Measurements from ENCODE around the gene PLEKHG2. TPM values are rescaled to one million over a fixed set of nuclear protein-coding genes. Genes with fewer than 3 reads are reported as not detected.

Gene PLEKHG2
- total RNA-seq, 4 donors from 2014 or later, result 1.3 to 3.6 (median 3.3) TPM

GRCh38 chr19:39422020-39422419 is 9.6 kb downstream of the PLEKHG2 start:
- TF ChIP-seq POLR2A (IDR thresholded peaks at IDR 0.05), result no peak
- TF ChIP-seq CTCF (IDR thresholded peaks at IDR 0.05 in 4 of 5, conservative IDR thresholded peaks at IDR 0.05 in 1 of 5), result no peak
- H3K4me3 ChIP-seq, result no peak overlapping the region
- no peaks in the 10 kb centered on the region for H3K36me3 ChIP-seq
- no peaks in the 10 kb centered on the region for H3K9me3 ChIP-seq
- ATAC-seq (no peak), DNase-seq (no peak)
- in situ Hi-C loops (cut with MboI; ENCODE audit: low sequenced_read_pairs in 4 of 4) (no loop called here), intact Hi-C loops (cut with DNase I; ENCODE audit: low total_unique reads) (no loop called here)
- H3K27me3 ChIP-seq, result no peaks in the 10 kb centered on the region
- no peak overlapping the region for H3K27ac ChIP-seq
- no peaks in the 10 kb centered on the region for H3K4me1 ChIP-seq

DNA sequence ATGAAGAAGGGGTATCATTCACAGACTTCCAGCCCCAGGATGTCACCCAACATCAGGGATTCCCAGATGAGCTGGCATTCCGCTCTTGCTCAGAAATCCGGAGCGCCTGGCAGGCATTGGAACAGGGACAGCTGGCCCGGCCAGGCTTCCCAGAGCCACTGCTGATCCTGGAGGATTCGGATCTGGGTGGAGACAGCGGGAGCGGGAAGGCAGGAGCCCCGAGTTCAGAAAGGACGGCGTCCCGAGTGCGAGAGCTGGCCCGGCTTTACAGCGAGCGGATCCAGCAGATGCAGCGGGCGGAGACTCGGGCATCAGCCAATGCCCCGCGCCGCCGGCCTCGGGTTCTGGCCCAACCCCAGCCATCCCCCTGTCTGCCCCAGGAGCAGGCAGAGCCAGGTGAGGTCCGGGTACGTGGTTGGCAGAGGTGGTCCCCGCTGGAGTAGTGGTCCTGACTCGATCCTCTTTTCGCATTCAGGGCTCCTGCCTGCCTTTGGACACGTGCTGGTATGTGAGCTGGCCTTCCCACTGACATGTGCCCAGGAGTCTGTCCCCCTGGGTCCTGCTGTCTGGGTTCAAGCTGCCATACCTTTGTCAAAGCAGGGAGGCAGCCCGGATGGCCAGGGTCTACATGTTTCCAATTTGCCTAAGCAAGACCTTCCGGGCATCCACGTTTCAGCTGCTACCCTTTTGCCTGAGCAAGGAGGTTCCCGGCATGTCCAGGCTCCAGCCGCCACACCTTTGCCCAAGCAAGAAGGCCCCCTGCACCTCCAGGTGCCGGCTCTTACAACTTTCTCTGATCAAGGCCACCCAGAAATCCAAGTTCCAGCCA is 11.0 kb downstream of the PLEKHG2 start:
- intact Hi-C loops (cut with DNase I; ENCODE audit: low total_unique reads), result no loop called here

DNA sequence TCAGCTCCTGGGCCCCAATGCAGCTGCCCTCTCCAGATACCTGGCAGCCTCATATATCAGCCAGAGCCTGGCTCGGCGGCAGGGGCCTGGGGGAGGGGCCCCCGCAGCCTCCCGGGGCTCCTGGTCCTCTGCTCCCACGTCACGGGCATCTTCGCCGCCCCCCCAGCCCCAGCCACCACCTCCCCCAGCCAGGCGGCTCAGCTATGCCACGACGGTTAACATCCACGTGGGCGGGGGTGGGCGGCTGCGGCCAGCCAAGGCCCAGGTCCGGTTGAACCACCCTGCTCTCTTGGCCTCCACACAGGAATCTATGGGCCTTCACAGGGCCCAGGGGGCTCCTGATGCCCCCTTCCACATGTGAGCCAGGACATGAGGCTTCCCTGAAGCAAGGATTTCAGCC is 12.5 kb downstream of the PLEKHG2 start:
- H3K9me3 ChIP-seq, result no peaks in the 10 kb centered on the region
- no peak for TF ChIP-seq CTCF (IDR thresholded peaks at IDR 0.05 in 4 of 5, conservative IDR thresholded peaks at IDR 0.05 in 1 of 5)
- no peak for TF ChIP-seq POLR2A (IDR thresholded peaks at IDR 0.05)
- intact Hi-C loops (cut with DNase I; ENCODE audit: low total_unique reads) (no loop called here), in situ Hi-C loops (cut with MboI; ENCODE audit: low sequenced_read_pairs in 4 of 4) (loop anchor here in 2 of 4 donors (25.0 kb wide), 2 partner anchors 112 to 412 kb away; partner anchors contain the start of genes DYRK1B (in 2 of the 2), FBL (in 2 of the 2), EID2 (in 1 of the 2) and EID2B (in 1 of the 2))
- no peaks in the 10 kb centered on the region for H3K36me3 ChIP-seq
- H3K4me1 ChIP-seq, result peaks cover 2 to 11% of the 10 kb centered on the region in 2 donors
- ATAC-seq (no peak), DNase-seq (no peak)
- no peaks in the 10 kb centered on the region for H3K27me3 ChIP-seq
- no peak overlapping the region for H3K4me3 ChIP-seq
- H3K27ac ChIP-seq, result no peak overlapping the region

More for the DNA sequence above, 11.0 kb downstream of the PLEKHG2 start:
- Histone ChIP-seq H3K4me1 (peaks cover 1 to 4% of the 10 kb centered on the region in 2 donors), H3K27me3 (no peaks in the 10 kb centered on the region), H3K36me3 (no peaks in the 10 kb centered on the region), H3K4me3 (no peak overlapping the region), H3K27ac (no peak overlapping the region), H3K9me3 (no peaks in the 10 kb centered on the region)
- in situ Hi-C loops (cut with MboI; ENCODE audit: low sequenced_read_pairs in 4 of 4), result no loop called here
- ATAC-seq (no peak), DNase-seq (no peak)
- TF ChIP-seq POLR2A (IDR thresholded peaks at IDR 0.05), result no peak
- no peak for TF ChIP-seq CTCF (IDR thresholded peaks at IDR 0.05 in 4 of 5, conservative IDR thresholded peaks at IDR 0.05 in 1 of 5)

GRCh38 chr19:39425744-39426143 is 13.3 kb downstream of the PLEKHG2 start:
- no peaks in the 10 kb centered on the region for H3K9me3 ChIP-seq
- in situ Hi-C loops (cut with MboI; ENCODE audit: low sequenced_read_pairs in 4 of 4) (loop anchor here in 2 of 4 donors (25.0 kb wide), 2 partner anchors 112 to 412 kb away; partner anchors contain the start of genes DYRK1B (in 2 of the 2), FBL (in 2 of the 2), EID2 (in 1 of the 2) and EID2B (in 1 of the 2)), intact Hi-C loops (cut with DNase I; ENCODE audit: low total_unique reads) (no loop called here)
- no peak for ATAC-seq
- H3K4me1 ChIP-seq, result peaks cover 5 to 11% of the 10 kb centered on the region in 2 donors
- no peak overlapping the region for H3K27ac ChIP-seq
- H3K27me3 ChIP-seq, result no peaks in the 10 kb centered on the region
- no peaks in the 10 kb centered on the region for H3K36me3 ChIP-seq
- no peak for DNase-seq
- TF ChIP-seq POLR2A (IDR thresholded peaks at IDR 0.05), result no peak
- no peak for TF ChIP-seq CTCF (IDR thresholded peaks at IDR 0.05 in 4 of 5, conservative IDR thresholded peaks at IDR 0.05 in 1 of 5)
- no peak overlapping the region for H3K4me3 ChIP-seq
